Measurements from ENCODE around the gene CSNK1A1. TPM values are rescaled to one million over a fixed set of nuclear protein-coding genes. Genes with fewer than 3 reads are reported as not detected.
A peak's percentile ranks its signal among the peaks of the same experiment; 100 is the strongest.

The CSNK1A1 gene
- total and polyA plus RNA-seq, 4 experiments from 2014 or later: 135 to 189 (median 168) TPM

GRCh38 chr5:149487672-149488071 lies 63.6 kb downstream of the CSNK1A1 start:
- Histone ChIP-seq H3K27ac (ENCODE audit: low read depth, low read length) (no peak overlapping the region), H3K4me3 (ENCODE audit: low read length in 2 of 2) (no peak overlapping the region), H3K36me3 (ENCODE audit: insufficient read depth, low read length) (no peaks in the 10 kb centered on the region), H3K4me1 (ENCODE audit: insufficient read depth, low read length) (no peaks in the 10 kb centered on the region), H3K27me3 (ENCODE audit: insufficient read depth, low read length) (no peaks in the 10 kb centered on the region), H3K9me3 (ENCODE audit: control insufficient read depth in 1 of 2, low read length in 2 of 2) (no peaks in the 10 kb centered on the region)
- no peak overlapping the region for H3K4me3 Mint-ChIP-seq
- POLR2A ChIA-PET (ENCODE audit: partially characterized antibody): no interaction called here
- no peak overlapping the region for H3K27ac Mint-ChIP-seq
- CTCF ChIA-PET (ENCODE audit: partially characterized antibody): no interaction called here
- no peaks in the 10 kb centered on the region for H3K36me3 Mint-ChIP-seq
- H3K9me3 Mint-ChIP-seq: peaks cover 0 to 2% (median 0%) of the 10 kb centered on the region in 8 donors
- DNase-seq: no peak
- no peaks in the 10 kb centered on the region for H3K27me3 Mint-ChIP-seq
- H3K4me1 Mint-ChIP-seq: peaks cover 9 to 22% (median 12%) of the 10 kb centered on the region in 4 donors
- intact Hi-C loops (cut with micrococcal nuclease): no loop called here

GRCh38 chr5:149486726-149487635 lies 64.3 kb downstream of the CSNK1A1 start:
- POLR2A ChIA-PET (ENCODE audit: partially characterized antibody): no interaction called here
- Mint-ChIP-seq H3K27ac (peak overlapping the region in 1 of 7 donors; percentile 1), H3K4me1 (peaks cover 9 to 22% (median 12%) of the 10 kb centered on the region in 4 donors), H3K4me3 (no peak overlapping the region), H3K36me3 (no peaks in the 10 kb centered on the region), H3K9me3 (peaks cover 0 to 2% (median 0%) of the 10 kb centered on the region in 8 donors), H3K27me3 (no peaks in the 10 kb centered on the region)
- no peaks in the 10 kb centered on the region for H3K27me3 ChIP-seq (ENCODE audit: insufficient read depth, low read length)
- DNase-seq: no peak
- H3K27ac ChIP-seq (ENCODE audit: low read depth, low read length): no peak overlapping the region
- no peak overlapping the region for H3K4me3 ChIP-seq (ENCODE audit: low read length in 2 of 2)
- intact Hi-C loops (cut with micrococcal nuclease): no loop called here
- H3K4me1 ChIP-seq (ENCODE audit: insufficient read depth, low read length): no peaks in the 10 kb centered on the region
- no peaks in the 10 kb centered on the region for H3K36me3 ChIP-seq (ENCODE audit: insufficient read depth, low read length)
- CTCF ChIA-PET (ENCODE audit: partially characterized antibody): interaction anchor here (0.8 to 1.1 kb wide), 4 partner anchors 30 to 52 kb away, joined by 3 to 4 read pairs (median 3); no protein-coding TSS in a partner anchor
- no peaks in the 10 kb centered on the region for H3K9me3 ChIP-seq (ENCODE audit: control insufficient read depth in 1 of 2, low read length in 2 of 2)

- no peaks in the 10 kb centered on the region for H3K36me3 Mint-ChIP-seq
- Histone ChIP-seq H3K9me3 (ENCODE audit: control insufficient read depth in 1 of 2, low read length in 2 of 2) (no peaks in the 10 kb centered on the region), H3K4me1 (ENCODE audit: insufficient read depth, low read length) (no peaks in the 10 kb centered on the region), H3K4me3 (ENCODE audit: low read length in 2 of 2) (no peak overlapping the region), H3K27me3 (ENCODE audit: insufficient read depth, low read length) (no peaks in the 10 kb centered on the region), H3K27ac (ENCODE audit: low read depth, low read length) (no peak overlapping the region), H3K36me3 (ENCODE audit: insufficient read depth, low read length) (no peaks in the 10 kb centered on the region)
- ChIA-PET POLR2A (ENCODE audit: partially characterized antibody) (no interaction called here), CTCF (ENCODE audit: partially characterized antibody) (interaction anchor here (0.8 to 1.1 kb wide), 4 partner anchors 31 to 51 kb away, joined by 3 to 4 read pairs (median 3); no protein-coding TSS in a partner anchor)
- no peak for DNase-seq
- H3K27me3 Mint-ChIP-seq: no peaks in the 10 kb centered on the region
- H3K27ac Mint-ChIP-seq: peak overlapping the region in 3 of 7 donors; percentile 30 to 55 (median 54)
- peaks cover 0 to 2% (median 0%) of the 10 kb centered on the region in 8 donors for H3K9me3 Mint-ChIP-seq
- intact Hi-C loops (cut with micrococcal nuclease): no loop called here
- H3K4me3 Mint-ChIP-seq: no peak overlapping the region
- H3K4me1 Mint-ChIP-seq: peaks cover 9 to 22% (median 10%) of the 10 kb centered on the region in 4 donors
Measured at GRCh38 chr5:149485655-149486615, 65.3 kb downstream of the CSNK1A1 start.

- no peak overlapping the region for H3K4me3 ChIP-seq (ENCODE audit: low read length in 2 of 2)
- H3K27me3 Mint-ChIP-seq: peaks cover 1 to 2% of the 10 kb centered on the region in 2 donors
- DNase-seq: no peak
- no peaks in the 10 kb centered on the region for H3K9me3 Mint-ChIP-seq
- H3K4me1 ChIP-seq (ENCODE audit: insufficient read depth, low read length): no peaks in the 10 kb centered on the region
- H3K9me3 ChIP-seq (ENCODE audit: control insufficient read depth in 1 of 2, low read length in 2 of 2): no peaks in the 10 kb centered on the region
- ChIA-PET CTCF (ENCODE audit: partially characterized antibody) (no interaction called here), POLR2A (ENCODE audit: partially characterized antibody) (interaction anchor here (0.6 kb wide), 1 partner anchor 64 kb away, joined by 3 read pairs; no protein-coding TSS in a partner anchor)
- no peak overlapping the region for H3K27ac Mint-ChIP-seq
- no peaks in the 10 kb centered on the region for H3K36me3 ChIP-seq (ENCODE audit: insufficient read depth, low read length)
- H3K4me3 Mint-ChIP-seq: no peak overlapping the region
- no peaks in the 10 kb centered on the region for H3K27me3 ChIP-seq (ENCODE audit: insufficient read depth, low read length)
- no peaks in the 10 kb centered on the region for H3K36me3 Mint-ChIP-seq
- H3K4me1 Mint-ChIP-seq: peaks cover 0 to 3% (median 1%) of the 10 kb centered on the region in 4 donors
- H3K27ac ChIP-seq (ENCODE audit: low read depth, low read length): no peak overlapping the region
- intact Hi-C loops (cut with micrococcal nuclease): no loop called here
Measured at GRCh38 chr5:149481485-149481884, 69.8 kb downstream of the CSNK1A1 start.

- Mint-ChIP-seq H3K36me3 (no peaks in the 10 kb centered on the region), H3K4me1 (no peaks in the 10 kb centered on the region), H3K9me3 (peaks cover 0 to 2% (median 0%) of the 10 kb centered on the region in 8 donors), H3K27me3 (peaks cover 2 to 7% of the 10 kb centered on the region in 2 donors), H3K4me3 (no peak overlapping the region), H3K27ac (no peak overlapping the region)
- intact Hi-C loops (cut with micrococcal nuclease): no loop called here
- no peaks in the 10 kb centered on the region for H3K27me3 ChIP-seq (ENCODE audit: insufficient read depth, low read length)
- DNase-seq: no peak
- ChIA-PET POLR2A (ENCODE audit: partially characterized antibody) (no interaction called here), CTCF (ENCODE audit: partially characterized antibody) (interaction anchor here (0.8 kb wide), 1 partner anchor 40 kb away, joined by 3 read pairs; no protein-coding TSS in a partner anchor)
- no peak overlapping the region for H3K27ac ChIP-seq (ENCODE audit: low read depth, low read length)
- H3K4me3 ChIP-seq (ENCODE audit: low read length in 2 of 2): no peak overlapping the region
- no peaks in the 10 kb centered on the region for H3K4me1 ChIP-seq (ENCODE audit: insufficient read depth, low read length)
- H3K36me3 ChIP-seq (ENCODE audit: insufficient read depth, low read length): no peaks in the 10 kb centered on the region
- no peaks in the 10 kb centered on the region for H3K9me3 ChIP-seq (ENCODE audit: control insufficient read depth in 1 of 2, low read length in 2 of 2)
Measured at GRCh38 chr5:149478761-149479160, 72.5 kb downstream of the CSNK1A1 start.

- no peaks in the 10 kb centered on the region for H3K4me1 ChIP-seq (ENCODE audit: insufficient read depth, low read length)
- intact Hi-C loops (cut with micrococcal nuclease): no loop called here
- Mint-ChIP-seq H3K27me3 (peaks cover 4 to 12% of the 10 kb centered on the region in 2 donors), H3K4me3 (no peak overlapping the region), H3K4me1 (no peaks in the 10 kb centered on the region), H3K36me3 (no peaks in the 10 kb centered on the region), H3K9me3 (peaks cover 0 to 2% (median 0%) of the 10 kb centered on the region in 8 donors), H3K27ac (no peak overlapping the region)
- no peaks in the 10 kb centered on the region for H3K36me3 ChIP-seq (ENCODE audit: insufficient read depth, low read length)
- DNase-seq: no peak
- no peak overlapping the region for H3K4me3 ChIP-seq (ENCODE audit: low read length in 2 of 2)
- CTCF ChIA-PET (ENCODE audit: partially characterized antibody): interaction anchor here (0.6 to 1.6 kb wide), 2 partner anchors 9 to 101 kb away, joined by 3 to 4 read pairs; no protein-coding TSS in a partner anchor
- no peak overlapping the region for H3K27ac ChIP-seq (ENCODE audit: low read depth, low read length)
- no peaks in the 10 kb centered on the region for H3K27me3 ChIP-seq (ENCODE audit: insufficient read depth, low read length)
- POLR2A ChIA-PET (ENCODE audit: partially characterized antibody): no interaction called here
- H3K9me3 ChIP-seq (ENCODE audit: control insufficient read depth in 1 of 2, low read length in 2 of 2): no peaks in the 10 kb centered on the region
Measured at GRCh38 chr5:149475777-149476176, 75.5 kb downstream of the CSNK1A1 start.
